Tibial nerve (tissue), 4 donors: Measurements from ENCODE around the gene CALHM3. TPM values are rescaled to one million over a fixed set of nuclear protein-coding genes. Genes with fewer than 3 reads are reported as not detected.
A peak's percentile ranks its signal among the peaks of the same experiment; 100 is the strongest.

ENCODE experiments used
- DNase-seq, 2 donors: peaks; one replicate each; pipeline ENCODE4 v3.0.0-alpha.2; 2019; ENCODE audit warnings: low spot score in 2 of 2
- H3K27ac ChIP-seq, 4 donors: fragments of 200-600 bp; sonication (generic) in 3 of 4; one replicate each; pipeline ENCODE4 v1.5.1; 2017 to 2019; ENCODE audit warnings: mild to moderate bottlenecking in 1 of 4
- H3K27me3 ChIP-seq, 2 donors: fragments of 200-600 bp; sonication (generic) in 1 of 2; one replicate each; pipeline versions ENCODE4 v1.5.1 to v1.6.0; 2017 to 2019
- H3K36me3 ChIP-seq, 3 donors: fragments of 200-600 bp; sonication (generic); one replicate each; pipeline ENCODE4 v1.5.1; 2018 to 2019
- H3K4me1 ChIP-seq, 4 donors: fragments of 200-600 bp; sonication (generic) in 3 of 4; one replicate each; pipeline ENCODE4 v1.5.1; 2017 to 2019
- H3K4me3 ChIP-seq, 4 donors: fragments of 200-600 bp; sonication (generic) in 3 of 4; one replicate each; pipeline ENCODE4 v1.5.1; 2017 to 2019; ENCODE audit warnings: mild to moderate bottlenecking in 1 of 4, moderate library complexity in 1 of 4
- H3K9me3 ChIP-seq, 4 donors: fragments of 200-600 bp; sonication (generic) in 3 of 4; one replicate each; pipeline ENCODE4 v1.5.1; 2017 to 2019
- EP300 ChIP-seq, 2 donors: sonication (generic); formaldehyde crosslinking; IDR thresholded peaks; one replicate each; pipeline ENCODE4 v1.6.1; 2017; ENCODE audit warnings: antibody characterized with exemption in 2 of 2, mild to moderate bottlenecking in 1 of 2
- POLR2A ChIP-seq, 2 donors: fragments of 450-650 bp; IDR thresholded peaks; one replicate each; pipeline ENCODE4 v1.6.1; 2017; ENCODE audit warnings: antibody characterized with exemption in 2 of 2, mild to moderate bottlenecking in 2 of 2, moderate library complexity in 2 of 2
- WGBS, 2 donors: methylation state at CpG; one replicate each; pipeline ENCODE4 v1.1.5; 2018; 5-methylcytosine and 5-hydroxymethylcytosine counted together
- total RNA-seq, 4 donors: library from RNA; depleted of rRNA; stranded (reverse); fragments of >200 nt; gene quantifications; one replicate each; pipeline ENCODE4 v1.1.0, GENCODE V29; 2016
- TF ChIP-seq, protein P1 (sequence below), 5 experiments: fragments of 200-600 bp in 3 of 5; fragments of 450-650 bp in 2 of 5; sonication (generic) in 3 of 5; IDR thresholded peaks; one replicate each; pipeline ENCODE4 v1.5.1; 2016 to 2019; ENCODE audit warnings: antibody characterized with exemption in 5 of 5, mild to moderate bottlenecking in 3 of 5, moderate library complexity in 2 of 5

CALHM3 gene
- total RNA-seq, 4 donors from 2014 or later, result not detected

- no peak overlapping the region for H3K4me3 ChIP-seq
- DNase-seq, result no peak
- no peaks in the 10 kb centered on the region for H3K27me3 ChIP-seq
- 95 to 100% methylated on average over 2 of the region's 2 CpGs for WGBS, 2 donors
- H3K4me1 ChIP-seq, result peaks cover 0 to 12% (median 0%) of the 10 kb centered on the region in 4 donors
- peak overlapping the region in 2 of 4 donors; percentile 5 to 30 for H3K27ac ChIP-seq
- no peaks in the 10 kb centered on the region for H3K36me3 ChIP-seq
- TF ChIP-seq EP300 (IDR thresholded peaks at IDR 0.05), result no peak
- no peak for TF ChIP-seq POLR2A (IDR thresholded peaks at IDR 0.05)
- TF ChIP-seq, protein P1, sequence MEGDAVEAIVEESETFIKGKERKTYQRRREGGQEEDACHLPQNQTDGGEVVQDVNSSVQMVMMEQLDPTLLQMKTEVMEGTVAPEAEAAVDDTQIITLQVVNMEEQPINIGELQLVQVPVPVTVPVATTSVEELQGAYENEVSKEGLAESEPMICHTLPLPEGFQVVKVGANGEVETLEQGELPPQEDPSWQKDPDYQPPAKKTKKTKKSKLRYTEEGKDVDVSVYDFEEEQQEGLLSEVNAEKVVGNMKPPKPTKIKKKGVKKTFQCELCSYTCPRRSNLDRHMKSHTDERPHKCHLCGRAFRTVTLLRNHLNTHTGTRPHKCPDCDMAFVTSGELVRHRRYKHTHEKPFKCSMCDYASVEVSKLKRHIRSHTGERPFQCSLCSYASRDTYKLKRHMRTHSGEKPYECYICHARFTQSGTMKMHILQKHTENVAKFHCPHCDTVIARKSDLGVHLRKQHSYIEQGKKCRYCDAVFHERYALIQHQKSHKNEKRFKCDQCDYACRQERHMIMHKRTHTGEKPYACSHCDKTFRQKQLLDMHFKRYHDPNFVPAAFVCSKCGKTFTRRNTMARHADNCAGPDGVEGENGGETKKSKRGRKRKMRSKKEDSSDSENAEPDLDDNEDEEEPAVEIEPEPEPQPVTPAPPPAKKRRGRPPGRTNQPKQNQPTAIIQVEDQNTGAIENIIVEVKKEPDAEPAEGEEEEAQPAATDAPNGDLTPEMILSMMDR (IDR thresholded peaks at IDR 0.05), result no peak
- no peaks in the 10 kb centered on the region for H3K9me3 ChIP-seq
These were observed 7.0 kb downstream of the CALHM3 start for GRCh38 chr10:103472005-103472404.

DNA sequence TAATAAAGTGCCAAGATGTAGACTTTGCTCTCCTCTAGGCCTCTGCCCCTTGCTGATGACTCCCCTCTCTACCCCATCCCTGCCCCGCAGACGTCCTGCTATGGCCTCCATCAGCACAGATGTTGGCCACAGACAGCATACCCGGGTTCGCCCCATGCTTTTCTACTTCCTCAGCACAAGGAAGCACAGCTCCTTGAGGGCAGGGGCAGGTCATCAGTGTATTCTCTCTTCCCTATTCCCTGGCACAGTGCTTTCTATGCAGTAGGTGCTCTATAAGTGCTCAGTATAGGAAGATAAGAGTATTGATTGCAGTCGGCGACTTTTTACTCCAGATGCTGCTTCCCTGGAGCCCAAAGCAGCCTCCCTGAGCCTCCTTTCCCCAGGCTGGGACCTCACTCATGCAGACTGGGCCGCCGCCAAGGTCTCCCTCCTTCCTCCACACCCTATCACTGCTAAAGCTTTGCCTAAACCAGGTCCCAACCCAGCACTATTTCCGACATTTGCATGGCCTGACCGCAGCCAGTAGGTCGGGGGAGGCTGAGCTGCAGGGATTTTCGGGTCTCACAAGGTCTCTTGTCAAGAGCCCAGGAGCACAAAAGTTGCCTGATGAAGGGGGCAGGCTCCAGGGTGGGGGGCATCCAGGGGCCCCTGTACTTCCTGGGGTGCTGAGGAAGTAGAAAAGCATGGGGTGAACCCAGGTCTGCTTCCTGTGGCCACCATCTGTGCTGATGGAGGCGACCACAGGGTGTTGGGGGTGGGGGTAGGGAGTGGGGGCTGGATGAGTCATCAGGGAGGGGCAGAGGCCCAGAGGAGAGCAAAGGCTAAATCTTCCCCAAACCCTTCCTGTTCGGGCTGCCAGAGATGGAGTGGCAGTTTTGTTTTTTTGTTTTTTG is 8.0 kb downstream of the CALHM3 start:
- DNase-seq, result peak in 1 of 2 donors; percentile 33
- peak overlapping the region in 2 of 4 donors; percentile 5 to 30 for H3K27ac ChIP-seq

DNA sequence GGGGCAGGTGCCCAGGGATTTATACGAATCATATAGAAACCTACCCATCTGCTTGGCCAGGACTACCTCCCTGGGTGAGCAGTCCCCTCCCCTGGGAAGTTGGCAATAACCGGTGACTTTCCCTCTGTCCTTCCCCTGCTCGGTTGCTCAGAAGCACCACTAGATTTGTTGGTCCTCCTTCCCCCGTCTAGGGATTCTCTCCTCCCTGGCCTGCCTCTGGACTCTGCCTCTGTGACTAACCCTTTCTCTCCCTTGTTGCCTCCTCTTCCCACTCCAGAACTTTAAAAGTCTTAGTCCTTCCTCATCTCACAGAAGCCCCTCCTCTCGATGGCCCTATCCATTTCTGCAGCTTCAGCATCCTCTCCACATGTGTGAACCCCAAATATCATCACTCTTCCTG is 9.8 kb downstream of the CALHM3 start:
- no peaks in the 10 kb centered on the region for H3K27me3 ChIP-seq
- H3K4me1 ChIP-seq, result peaks cover 0 to 12% (median 0%) of the 10 kb centered on the region in 4 donors
- TF ChIP-seq EP300 (IDR thresholded peaks at IDR 0.05) (no peak), POLR2A (IDR thresholded peaks at IDR 0.05) (no peak)
- TF ChIP-seq, protein P1 (IDR thresholded peaks at IDR 0.05), result no peak
- no peak overlapping the region for H3K27ac ChIP-seq
- no peak for DNase-seq
- 57 to 61% methylated on average over 5 of the region's 5 CpGs for WGBS, 2 donors
- H3K9me3 ChIP-seq, result no peaks in the 10 kb centered on the region
- H3K36me3 ChIP-seq, result no peaks in the 10 kb centered on the region
- no peak overlapping the region for H3K4me3 ChIP-seq

More for the DNA sequence above, 8.0 kb downstream of the CALHM3 start:
- WGBS, 2 donors, result 49 to 50% methylated on average over 14 of the region's 14 CpGs
- no peak for TF ChIP-seq POLR2A (IDR thresholded peaks at IDR 0.05)
- TF ChIP-seq, protein P1 (IDR thresholded peaks at IDR 0.05), result no peak
- no peak for TF ChIP-seq EP300 (IDR thresholded peaks at IDR 0.05)
- no peak overlapping the region for H3K4me3 ChIP-seq
- H3K36me3 ChIP-seq, result no peaks in the 10 kb centered on the region
- peaks cover 0 to 12% (median 0%) of the 10 kb centered on the region in 4 donors for H3K4me1 ChIP-seq
- no peaks in the 10 kb centered on the region for H3K27me3 ChIP-seq
- no peaks in the 10 kb centered on the region for H3K9me3 ChIP-seq

DNA sequence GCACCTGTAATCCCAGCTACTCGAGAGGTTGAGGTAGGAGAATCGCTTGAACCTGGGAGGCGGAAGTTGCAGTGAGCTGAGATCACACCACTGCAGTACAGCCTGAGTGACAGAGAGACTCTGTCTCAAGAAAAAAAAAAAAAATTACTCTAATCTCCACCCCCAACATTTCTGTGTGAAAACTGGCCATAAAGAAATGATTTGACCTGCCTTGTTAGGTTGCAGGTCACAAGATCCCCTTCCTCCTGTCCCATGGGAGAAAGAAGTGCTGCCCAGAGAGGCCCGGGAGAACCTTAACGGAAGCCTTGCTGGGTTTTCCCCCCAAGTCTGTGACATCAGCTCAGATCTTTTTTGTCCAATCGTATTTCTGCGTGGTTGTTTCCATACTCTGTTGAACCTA is 11.6 kb downstream of the CALHM3 start:
- no peaks in the 10 kb centered on the region for H3K27me3 ChIP-seq
- DNase-seq, result no peak
- TF ChIP-seq, protein P1 (IDR thresholded peaks at IDR 0.05), result no peak
- TF ChIP-seq EP300 (IDR thresholded peaks at IDR 0.05) (no peak), POLR2A (IDR thresholded peaks at IDR 0.05) (no peak)
- H3K27ac ChIP-seq, result no peak overlapping the region
- H3K4me3 ChIP-seq, result no peak overlapping the region
- peaks cover 0 to 12% (median 0%) of the 10 kb centered on the region in 4 donors for H3K4me1 ChIP-seq
- H3K9me3 ChIP-seq, result no peaks in the 10 kb centered on the region
- WGBS, 2 donors, result 78 to 79% methylated on average over 7 of the region's 7 CpGs
- H3K36me3 ChIP-seq, result peaks cover 0 to 3% (median 0%) of the 10 kb centered on the region in 3 donors

DNA sequence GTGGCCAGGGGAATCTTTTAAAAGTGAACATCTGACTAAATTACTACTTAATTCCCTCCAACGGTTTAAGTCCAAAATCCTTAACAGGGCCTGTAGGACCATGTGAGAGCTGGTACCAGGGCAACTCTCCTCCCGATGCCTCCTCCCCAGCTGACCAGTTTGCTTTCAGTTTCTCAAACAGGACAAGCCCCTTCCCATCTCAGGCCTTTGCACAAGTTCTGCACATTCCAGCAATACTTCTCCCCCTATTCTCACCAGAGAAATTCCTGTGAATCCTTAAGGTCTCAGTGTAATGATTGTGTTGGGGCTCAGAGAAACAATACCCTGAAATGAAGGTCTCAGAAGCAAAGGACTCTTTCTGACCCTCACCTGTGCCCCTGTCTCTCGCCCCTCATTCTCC is 12.3 kb downstream of the CALHM3 start:
- Histone ChIP-seq H3K4me1 (peaks cover 0 to 11% (median 0%) of the 10 kb centered on the region in 4 donors), H3K27ac (no peak overlapping the region), H3K36me3 (peaks cover 0 to 3% (median 0%) of the 10 kb centered on the region in 3 donors), H3K27me3 (no peaks in the 10 kb centered on the region), H3K4me3 (no peak overlapping the region), H3K9me3 (no peaks in the 10 kb centered on the region)
- WGBS, 2 donors, result 66 to 69% methylated on average over 3 of the region's 3 CpGs
- no peak for TF ChIP-seq EP300 (IDR thresholded peaks at IDR 0.05)
- TF ChIP-seq, protein P1 (IDR thresholded peaks at IDR 0.05), result no peak
- no peak for TF ChIP-seq POLR2A (IDR thresholded peaks at IDR 0.05)
- DNase-seq, result no peak
